ENCODE measurements around the gene PAK6. TPM values are rescaled to one million over a fixed set of nuclear protein-coding genes. Genes with fewer than 3 reads are reported as not detected.
A peak's percentile ranks its signal among the peaks of the same experiment; 100 is the strongest.

Gene PAK6
- total and polyA plus RNA-seq, 2 experiments from 2014 or later, result 2.4 to 20.0 TPM

GRCh38 chr15:40310001-40310959 lies 71.4 kb downstream of the PAK6 start:
- Histone ChIP-seq H3K4me3 (no peak overlapping the region), H3K9me2 (ENCODE audit: insufficient read depth) (0 out of 2 replicates have a peak, but pooled peaks cover 7% of the 10 kb centered on the region), H3K27me3 (ENCODE audit: insufficient read depth) (peaks cover 3% of the 10 kb centered on the region; the same call in 1 of the 2 replicates), H2AFZ (no peak overlapping the region), H3K27ac (ENCODE audit: low read depth) (no peak overlapping the region), H3K4me1 (ENCODE audit: insufficient read depth) (peaks cover 29% of the 10 kb centered on the region), H3K4me2 (no peak overlapping the region), H3K79me2 (replicated peaks; ENCODE audit: insufficient read depth) (no peaks in the 10 kb centered on the region), H3F3A (replicated peaks; ENCODE audit: low read depth) (0 out of 2 replicates have a peak, but pooled peaks cover 5% of the 10 kb centered on the region), H3K36me3 (ENCODE audit: insufficient read depth) (no peaks in the 10 kb centered on the region), H4K20me1 (replicated peaks; ENCODE audit: insufficient read depth) (no peaks in the 10 kb centered on the region)
- H3K9me3 Mint-ChIP-seq, result no peaks in the 10 kb centered on the region; the same call in 2 of the 3 replicates
- H3K4me3 Mint-ChIP-seq, result no peak overlapping the region; the same call in 2 of the 3 replicates
- no peak overlapping the region for H3K27ac Mint-ChIP-seq
- H3K4me1 Mint-ChIP-seq, result peaks cover 31% of the 10 kb centered on the region
- ATAC-seq, result peak; percentile 74
- H3K36me3 Mint-ChIP-seq (ENCODE audit: low read depth), result no peaks in the 10 kb centered on the region
- TF ChIP-seq REST (IDR thresholded peaks at IDR 0.05; ENCODE audit: unreplicated experiment) (no peak), ZNF114 (CRISPR knock-in tag; IDR thresholded peaks at IDR 0.05) (no peak), EZH2phosphoT487 (IDR thresholded peaks at IDR 0.05; ENCODE audit: unreplicated experiment) (no peak), CREB1 (CRISPR knock-in tag; IDR thresholded peaks at IDR 0.05; ENCODE audit: low read depth) (no peak), ETS1 (IDR thresholded peaks at IDR 0.05) (no peak), STAT1 (IDR thresholded peaks at IDR 0.05; ENCODE audit: unreplicated experiment) (no peak), NANOG (IDR thresholded peaks at IDR 0.05; ENCODE audit: borderline replicate concordance) (no peak), ZNF331 (CRISPR knock-in tag; IDR thresholded peaks at IDR 0.05; ENCODE audit: low read depth) (no peak)
- TF ChIP-seq, protein P1, sequence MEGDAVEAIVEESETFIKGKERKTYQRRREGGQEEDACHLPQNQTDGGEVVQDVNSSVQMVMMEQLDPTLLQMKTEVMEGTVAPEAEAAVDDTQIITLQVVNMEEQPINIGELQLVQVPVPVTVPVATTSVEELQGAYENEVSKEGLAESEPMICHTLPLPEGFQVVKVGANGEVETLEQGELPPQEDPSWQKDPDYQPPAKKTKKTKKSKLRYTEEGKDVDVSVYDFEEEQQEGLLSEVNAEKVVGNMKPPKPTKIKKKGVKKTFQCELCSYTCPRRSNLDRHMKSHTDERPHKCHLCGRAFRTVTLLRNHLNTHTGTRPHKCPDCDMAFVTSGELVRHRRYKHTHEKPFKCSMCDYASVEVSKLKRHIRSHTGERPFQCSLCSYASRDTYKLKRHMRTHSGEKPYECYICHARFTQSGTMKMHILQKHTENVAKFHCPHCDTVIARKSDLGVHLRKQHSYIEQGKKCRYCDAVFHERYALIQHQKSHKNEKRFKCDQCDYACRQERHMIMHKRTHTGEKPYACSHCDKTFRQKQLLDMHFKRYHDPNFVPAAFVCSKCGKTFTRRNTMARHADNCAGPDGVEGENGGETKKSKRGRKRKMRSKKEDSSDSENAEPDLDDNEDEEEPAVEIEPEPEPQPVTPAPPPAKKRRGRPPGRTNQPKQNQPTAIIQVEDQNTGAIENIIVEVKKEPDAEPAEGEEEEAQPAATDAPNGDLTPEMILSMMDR (conservative IDR thresholded peaks at IDR 0.05; ENCODE audit: low read depth in 2 of 2), result peak; percentile 82 to 99
- H3K27me3 Mint-ChIP-seq (ENCODE audit: insufficient read depth, low read depth, poor library complexity), result peaks cover 10% of the 10 kb centered on the region
- DNase-seq (ENCODE audit: low spot score), result peak; percentile 87

Data from GM23338 (cell line).